HG02981 (cell line): ENCODE results near the gene PPP4R3A.
"Not testable (repeated sequence)": the region's sequence is repeated elsewhere in the genome, so short reads cannot be mapped to it uniquely, and the experiment has no call there.

Source experiments
- ATAC-seq: cut with Tn5 transposase; IDR thresholded peaks from one replicate; pipeline ENCODE4 v1.9.1; 2021; ENCODE audit warnings: mild to moderate bottlenecking, moderate library complexity; ENCODE audit not compliant: unreplicated experiment

PPP4R3A gene

GRCh38 chr14:91506226-91506625, 3.9 kb downstream of the PPP4R3A start:
- no peak for ATAC-seq

GRCh38 chr14:91503000-91503504, 7.1 kb downstream of the PPP4R3A start:
- no peak for ATAC-seq

GRCh38 chr14:91501951-91502930, 7.9 kb downstream of the PPP4R3A start:
- ATAC-seq, result no peak

GRCh38 chr14:91501348-91501747, 8.8 kb downstream of the PPP4R3A start:
- no peak for ATAC-seq

GRCh38 chr14:91496790-91497189, 13.3 kb downstream of the PPP4R3A start:
- peak; percentile 35 for ATAC-seq

GRCh38 chr14:91494392-91495065, 15.6 kb downstream of the PPP4R3A start:
- not testable (repeated sequence) for ATAC-seq

- no peak for ATAC-seq
Measured at GRCh38 chr14:91493169-91493568, 16.9 kb downstream of the PPP4R3A start.

GRCh38 chr14:91484744-91485143, 25.4 kb downstream of the PPP4R3A start:
- ATAC-seq, result no peak

- no peak for ATAC-seq
Measured at GRCh38 chr14:91484186-91484585, 25.9 kb downstream of the PPP4R3A start.

GRCh38 chr14:91482263-91483013, 27.7 kb downstream of the PPP4R3A start:
- no peak for ATAC-seq

GRCh38 chr14:91477388-91477787, 32.7 kb downstream of the PPP4R3A start:
- no peak for ATAC-seq

- ATAC-seq, result no peak
Measured at GRCh38 chr14:91473046-91473445, 37.1 kb downstream of the PPP4R3A start.

GRCh38 chr14:91470216-91470615, 39.9 kb downstream of the PPP4R3A start:
- no peak for ATAC-seq

- ATAC-seq, result no peak
Measured at GRCh38 chr14:91466192-91466591, 43.9 kb downstream of the PPP4R3A start.

- ATAC-seq, result no peak
Measured at GRCh38 chr14:91464615-91465205, 45.4 kb downstream of the PPP4R3A start.

- no peak for ATAC-seq
Measured at GRCh38 chr14:91458612-91459011, 51.5 kb downstream of the PPP4R3A start.

- no peak for ATAC-seq
Measured at GRCh38 chr14:91456283-91456682, 53.8 kb downstream of the PPP4R3A start.

GRCh38 chr14:91454580-91454979, 55.5 kb downstream of the PPP4R3A start:
- no peak for ATAC-seq

GRCh38 chr14:91454155-91454554, 56.0 kb downstream of the PPP4R3A start:
- no peak for ATAC-seq

- no peak for ATAC-seq
Measured at GRCh38 chr14:91453744-91454143, 56.4 kb downstream of the PPP4R3A start.
